T follicular helper cell (primary cell): ENCODE measurements around the gene SLC45A3.
"Not testable (repeated sequence)": the region's sequence is repeated elsewhere in the genome, so short reads cannot be mapped to it uniquely, and the experiment has no call there.

Experiments
- DNase-seq: peaks from one replicate; pipeline ENCODE4 v3.0.0-alpha.2; 2020; ENCODE audit warnings: low read depth

SLC45A3 gene

DNA sequence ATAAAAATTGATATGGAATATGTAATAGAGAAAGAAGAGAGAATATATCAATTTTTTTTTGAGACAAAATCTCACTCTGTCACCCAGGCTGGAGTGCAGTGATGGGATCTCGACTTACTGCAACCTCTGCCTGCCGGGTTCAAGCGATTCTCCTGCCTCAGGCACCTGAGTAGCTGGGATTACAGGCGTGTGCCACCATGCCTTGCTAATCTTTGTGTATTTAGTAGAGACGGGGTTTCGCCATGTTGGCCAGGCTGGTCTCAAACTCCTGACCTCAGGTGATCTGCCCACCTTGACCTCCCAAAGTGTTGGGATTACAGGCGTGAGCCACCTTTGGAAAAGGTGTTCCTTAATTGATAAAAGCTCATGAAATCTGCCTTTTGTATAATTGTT, 44.2 kb downstream of the SLC45A3 start:
- DNase-seq: not testable (repeated sequence)

DNA sequence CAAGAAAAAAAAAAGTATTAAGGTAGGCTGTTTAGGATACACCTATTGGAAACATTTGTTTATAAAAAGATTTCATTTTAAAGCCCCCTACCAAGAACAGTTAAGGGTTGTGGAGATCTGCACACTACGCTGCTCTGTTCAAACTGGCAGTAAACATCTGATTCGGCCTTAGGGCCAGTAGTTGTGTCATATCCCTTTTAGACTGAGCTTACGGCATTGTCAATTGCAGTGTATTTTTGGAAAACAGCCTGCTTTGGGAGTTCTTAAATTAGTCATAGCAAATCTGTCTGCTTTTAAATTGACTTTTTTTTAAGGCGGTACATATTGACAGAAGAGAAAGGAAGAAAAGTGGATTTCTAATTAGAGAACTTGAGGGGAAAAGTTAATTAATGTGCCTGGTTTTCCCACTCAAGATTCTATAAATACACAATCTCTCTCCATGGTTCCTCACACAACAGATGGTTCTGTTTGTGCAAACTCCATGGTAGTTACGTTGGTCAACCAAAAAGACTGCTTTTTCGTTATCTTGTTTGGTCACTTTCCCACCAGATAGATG, 46.8 kb downstream of the SLC45A3 start:
- DNase-seq: no peak

DNA sequence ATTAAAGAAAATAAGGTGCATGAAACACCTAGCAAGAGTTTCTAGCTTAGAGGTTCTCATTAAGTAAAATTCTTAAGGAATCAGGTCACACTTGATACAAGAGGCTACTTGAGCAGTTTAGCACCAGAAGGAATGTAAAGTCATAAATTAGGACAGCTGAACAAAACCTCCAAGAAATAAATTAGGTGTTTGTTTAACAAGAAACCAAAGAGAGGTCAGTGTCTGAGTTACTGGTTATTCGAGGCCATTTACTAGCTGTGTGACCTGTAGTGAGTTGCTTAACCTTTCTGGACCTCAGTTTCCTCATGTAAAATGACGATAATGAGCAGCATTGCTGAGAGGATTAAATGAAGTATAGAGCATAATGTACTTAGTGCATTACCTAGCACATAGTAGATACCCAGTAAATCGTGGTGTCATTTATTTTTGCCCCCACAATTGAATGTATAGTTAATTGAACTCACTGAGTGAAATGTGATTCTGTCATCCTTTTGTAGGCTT, 47.6 kb downstream of the SLC45A3 start:
- DNase-seq: no peak

DNA sequence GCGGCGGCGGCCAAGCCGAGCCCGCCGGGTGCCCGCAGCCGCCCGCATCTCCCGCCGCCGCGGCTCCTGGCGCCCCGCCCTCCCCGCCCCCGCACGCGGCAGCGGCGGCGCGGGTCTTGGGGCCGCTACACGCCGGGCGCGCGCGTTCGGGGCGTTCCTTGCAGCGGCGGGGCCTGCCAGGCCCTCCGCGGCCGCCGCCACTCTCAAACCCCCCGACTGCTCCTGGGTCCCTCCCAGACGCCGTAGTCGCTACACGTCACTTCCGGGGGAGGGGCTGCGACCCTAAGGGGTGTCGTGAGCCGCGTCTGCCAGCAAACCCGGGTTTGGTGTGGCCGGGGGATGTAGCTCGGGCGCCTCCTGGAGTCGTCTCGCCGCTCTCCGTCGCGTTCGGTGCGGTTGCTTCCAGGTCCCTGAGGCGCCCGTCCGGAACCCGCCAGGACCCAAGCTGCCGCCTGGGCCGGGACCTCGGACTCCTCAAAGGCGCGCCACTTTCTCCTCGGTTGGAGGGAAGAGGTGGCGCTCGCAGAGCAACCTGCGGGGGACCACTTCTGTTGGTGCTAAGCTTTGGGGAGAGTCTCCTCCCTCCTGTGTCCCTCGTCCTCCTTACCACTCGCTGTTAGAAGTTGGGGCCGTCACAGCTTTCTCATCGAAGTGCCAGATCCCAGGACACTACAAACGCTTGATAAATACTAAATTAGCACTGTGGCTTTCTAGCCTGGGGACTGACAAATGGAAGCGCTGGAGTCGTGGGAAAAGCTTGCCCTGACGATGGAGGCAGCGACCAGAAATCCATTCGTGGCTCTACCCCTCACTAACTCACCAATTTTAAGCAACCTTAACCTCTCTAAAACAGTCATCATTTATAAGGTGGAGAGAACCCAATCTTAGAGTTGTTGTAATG, 48.3 kb downstream of the SLC45A3 start, which contains the start of gene ELK4:
TSS of gene ELK4 (minus strand) at position 244 of the 901 bp plus-strand sequence. CDS start 8,129 bp downstream, outside the sequence.
- DNase-seq: peak; percentile 100

DNA sequence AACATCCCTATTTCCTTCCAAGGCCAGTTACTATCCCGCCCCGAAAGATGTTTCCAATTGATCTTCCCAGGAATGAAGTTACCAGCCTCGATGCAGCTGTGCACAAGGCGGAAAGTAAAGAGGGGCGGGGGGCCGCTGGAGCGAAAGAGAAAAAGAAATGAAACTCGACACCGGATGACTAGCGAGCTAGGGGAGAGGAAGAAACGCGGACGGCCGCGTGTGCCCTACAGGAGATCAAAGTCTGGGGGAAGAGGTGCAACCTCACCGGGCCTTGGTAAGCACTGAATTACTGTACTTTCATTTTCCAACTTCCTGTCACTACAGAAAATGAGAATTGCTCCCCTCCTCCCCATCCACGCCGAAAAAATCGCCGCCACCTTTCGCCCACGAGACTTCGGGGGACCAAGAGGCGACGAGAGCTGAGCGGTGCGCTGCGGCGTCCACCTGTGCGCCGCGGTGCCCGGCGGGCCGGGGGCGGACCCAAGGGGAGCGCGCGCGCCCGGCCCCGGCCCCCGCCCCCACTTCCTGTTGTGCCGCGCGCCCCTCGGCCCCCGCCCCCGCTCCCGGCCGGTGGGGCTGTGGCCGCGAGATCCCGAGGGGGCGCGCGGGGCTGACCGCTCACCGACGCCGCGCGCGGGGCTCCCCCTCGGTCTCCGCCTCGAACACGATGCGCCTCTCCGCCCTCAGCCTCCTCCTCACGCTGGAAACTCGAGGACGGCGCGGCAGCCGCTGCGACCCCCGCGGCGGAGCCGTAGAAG, 49.1 kb downstream of the SLC45A3 start:
- peak; percentile 72 for DNase-seq

DNA sequence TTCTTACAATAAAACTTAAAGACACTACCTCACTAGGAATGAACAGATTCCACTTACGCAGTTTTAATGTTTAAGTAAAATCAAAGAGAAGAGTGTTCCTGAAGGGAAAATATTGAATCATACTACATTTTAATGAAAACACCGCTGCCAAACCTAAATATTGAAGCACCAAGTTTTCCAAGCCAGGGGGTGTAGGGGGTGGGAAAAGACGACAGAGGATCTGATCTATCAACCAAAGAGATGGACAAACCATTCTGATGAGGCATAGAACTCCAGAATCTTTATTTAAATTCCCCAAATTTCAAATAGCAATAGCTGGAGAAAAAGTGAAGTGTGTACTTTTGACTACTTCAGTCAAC, 49.7 kb downstream of the SLC45A3 start:
- DNase-seq: no peak

DNA sequence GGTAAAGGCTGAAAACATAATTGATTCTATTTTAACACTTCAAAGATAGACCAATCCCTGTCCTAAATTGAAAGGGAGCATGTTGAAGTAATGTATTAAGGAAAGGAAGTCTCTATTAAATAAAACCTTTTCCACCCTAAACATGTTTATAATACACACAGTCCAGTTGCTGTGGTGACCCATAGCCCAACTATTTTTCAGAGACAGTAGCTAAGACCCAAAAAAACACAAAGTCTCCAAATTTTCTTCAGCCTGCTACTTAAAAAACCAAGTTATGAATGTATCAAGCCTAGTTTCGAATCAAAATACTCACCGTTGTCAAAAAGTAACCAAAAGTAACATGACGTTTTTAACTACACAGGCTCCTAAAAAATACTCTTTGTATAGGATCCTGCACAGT, 50.1 kb downstream of the SLC45A3 start:
- no peak for DNase-seq

DNA sequence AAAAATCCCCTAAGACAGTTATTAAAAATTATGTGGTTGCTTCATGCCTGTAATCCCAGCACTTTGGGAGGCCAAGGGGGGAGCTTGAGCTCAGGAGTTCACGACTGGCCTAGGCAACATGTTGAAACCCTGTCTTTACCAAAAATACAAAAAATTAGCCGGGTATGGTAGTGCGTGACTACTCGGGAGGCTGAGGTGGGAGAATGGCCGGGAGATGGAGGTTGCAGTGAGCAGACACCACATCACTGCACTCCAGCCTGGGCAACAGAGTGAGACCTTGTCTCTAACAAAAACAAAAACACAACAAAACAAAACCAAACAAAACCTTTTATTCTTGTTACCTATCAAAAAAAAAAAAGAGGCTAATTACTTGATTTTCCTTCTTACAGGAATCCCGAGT, 50.6 kb downstream of the SLC45A3 start:
- no peak for DNase-seq

DNA sequence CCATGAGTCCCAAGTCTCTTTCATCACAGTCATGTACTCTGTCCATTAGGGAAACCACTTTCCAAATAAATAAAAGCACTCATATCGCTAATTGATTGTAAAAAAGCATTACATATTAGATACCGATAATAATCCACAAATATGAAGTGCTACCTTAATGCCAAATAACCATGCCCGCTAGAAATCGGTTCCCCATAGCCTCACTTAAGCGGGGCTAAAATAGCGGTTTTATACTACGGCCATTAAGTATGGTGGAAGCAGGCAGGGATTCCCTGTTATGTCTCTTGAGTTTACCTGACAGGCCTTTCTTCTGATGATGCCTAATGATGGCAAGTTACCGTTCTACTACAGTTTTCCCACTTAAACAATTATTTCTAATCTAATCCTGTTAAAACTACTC, 52.4 kb downstream of the SLC45A3 start:
- DNase-seq: no peak

DNA sequence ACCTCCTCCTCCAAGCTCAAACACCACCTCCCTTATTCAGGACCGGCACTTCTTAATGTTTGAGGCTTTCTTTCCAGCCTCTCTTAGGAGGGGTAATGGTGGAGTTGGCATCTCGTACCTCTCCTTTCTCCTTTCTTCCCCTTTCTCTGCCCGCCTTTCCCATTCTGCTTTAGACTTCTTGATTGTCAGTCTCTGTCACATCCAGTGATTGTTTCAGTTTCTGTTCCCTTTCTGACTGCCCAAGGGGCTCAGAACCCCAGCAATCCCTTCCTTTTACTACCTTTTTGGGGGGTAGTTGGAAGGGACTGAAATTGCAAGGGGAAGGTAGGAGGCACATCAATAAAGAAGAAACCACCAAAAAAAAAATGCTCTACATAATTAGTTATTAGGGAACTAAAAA, 54.1 kb downstream of the SLC45A3 start:
- no peak for DNase-seq

DNA sequence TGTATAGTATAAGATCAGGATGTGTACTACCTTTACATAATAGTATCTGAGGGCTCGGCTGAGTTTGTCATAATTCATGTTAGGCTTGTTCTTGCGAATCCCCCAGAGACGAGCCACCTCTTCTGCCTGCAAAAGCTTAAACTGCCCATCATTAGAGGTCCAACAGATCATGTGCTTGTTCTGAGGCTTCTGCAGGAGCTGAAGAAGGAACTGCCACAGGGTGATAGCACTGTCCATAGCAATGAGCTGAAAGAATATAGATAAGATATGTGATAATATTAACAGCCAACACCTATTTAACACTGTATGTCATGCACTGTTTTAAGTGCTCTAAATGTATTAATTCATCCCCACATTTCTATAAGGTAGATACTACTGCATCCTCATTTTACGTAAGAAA, 56.7 kb downstream of the SLC45A3 start:
- DNase-seq: no peak

DNA sequence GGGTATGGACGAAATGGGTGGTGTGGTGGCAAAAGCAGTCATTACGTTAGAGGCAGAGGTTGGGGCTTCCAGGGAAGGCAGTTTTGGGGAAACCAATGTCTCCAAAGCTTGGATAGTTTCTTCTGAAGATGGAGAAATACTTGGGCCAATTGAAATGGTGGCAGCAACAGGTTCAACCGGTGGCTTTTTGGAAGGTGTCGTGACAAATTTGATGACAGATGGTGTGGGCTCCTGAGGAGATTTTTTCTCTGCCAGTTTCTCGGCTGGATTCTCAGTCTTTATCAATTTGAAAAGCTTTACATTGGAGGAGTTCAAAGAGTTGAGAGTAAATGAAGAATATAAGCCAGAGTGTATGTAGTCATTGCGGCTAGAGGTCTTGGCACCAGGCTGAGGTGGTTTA, 60.0 kb downstream of the SLC45A3 start:
- DNase-seq: no peak

DNA sequence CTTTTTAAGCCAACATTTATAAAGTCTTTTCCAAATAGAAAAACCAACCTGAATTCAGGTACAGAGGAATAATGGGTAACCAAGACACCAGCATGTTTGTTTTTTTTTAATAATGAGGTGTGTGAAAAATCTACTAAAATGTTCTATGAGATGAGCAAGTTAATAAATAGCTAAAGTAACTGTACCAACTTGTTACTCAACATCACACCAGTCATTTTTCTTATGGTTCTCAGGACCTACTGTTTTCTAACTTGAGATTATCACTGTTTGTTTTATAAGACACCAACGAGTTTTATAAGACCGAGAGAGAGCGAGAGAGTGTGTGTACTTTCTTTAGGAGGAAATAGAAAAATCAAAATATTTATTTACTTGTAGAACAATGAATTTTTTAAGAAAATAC, 60.9 kb downstream of the SLC45A3 start:
- DNase-seq: no peak

DNA sequence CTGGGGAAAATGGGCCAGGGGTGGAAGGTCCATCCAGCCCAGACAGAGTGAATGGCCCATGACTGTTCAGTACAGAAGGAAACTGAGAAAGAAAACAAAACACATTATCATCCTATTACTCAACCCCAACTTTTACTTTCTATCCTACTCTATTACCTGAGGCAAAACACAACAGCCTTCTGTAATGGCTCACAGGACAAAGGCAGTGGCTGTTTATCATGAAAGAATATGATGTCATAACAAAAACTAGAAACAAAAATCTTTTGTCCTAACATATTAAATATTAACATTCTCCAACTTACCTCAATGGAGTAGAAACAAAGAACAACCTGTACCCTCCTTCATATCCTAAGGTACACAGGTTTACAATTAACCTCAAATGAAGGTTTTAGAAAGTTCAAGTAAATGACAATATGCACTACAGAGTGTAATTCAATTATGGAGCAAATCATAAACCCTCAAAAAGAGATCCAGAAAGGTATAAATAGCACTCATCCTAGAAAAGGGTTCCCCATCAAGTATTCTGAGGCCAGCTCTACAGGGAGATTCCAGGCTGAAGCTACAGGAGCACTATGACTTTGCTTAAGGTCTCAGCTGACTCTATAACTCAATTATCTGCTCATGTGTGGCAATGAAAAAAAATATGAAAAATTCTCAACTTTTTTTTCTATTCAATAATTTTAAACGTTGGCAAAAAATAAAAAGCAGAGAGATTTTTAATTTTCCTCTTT, 63.6 kb downstream of the SLC45A3 start:
- no peak for DNase-seq

DNA sequence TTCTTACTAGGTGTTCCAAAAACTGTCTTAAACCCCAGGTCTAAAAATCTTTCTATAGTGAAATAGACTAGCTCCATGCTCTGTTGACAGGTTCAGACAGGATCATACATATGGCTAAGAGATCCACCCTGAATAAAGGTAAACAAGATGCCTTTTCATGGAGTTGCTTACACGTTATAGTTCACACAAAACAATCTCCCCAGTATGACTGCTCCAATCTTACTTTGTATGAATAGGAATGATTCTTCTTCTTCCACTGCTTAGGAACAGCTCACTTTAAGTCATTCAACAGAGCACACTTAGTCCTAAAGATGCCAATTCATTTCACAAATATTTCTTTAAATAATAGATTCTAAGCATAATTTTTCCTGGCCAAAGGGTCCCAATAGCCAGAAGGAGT, 64.5 kb downstream of the SLC45A3 start:
- no peak for DNase-seq

DNA sequence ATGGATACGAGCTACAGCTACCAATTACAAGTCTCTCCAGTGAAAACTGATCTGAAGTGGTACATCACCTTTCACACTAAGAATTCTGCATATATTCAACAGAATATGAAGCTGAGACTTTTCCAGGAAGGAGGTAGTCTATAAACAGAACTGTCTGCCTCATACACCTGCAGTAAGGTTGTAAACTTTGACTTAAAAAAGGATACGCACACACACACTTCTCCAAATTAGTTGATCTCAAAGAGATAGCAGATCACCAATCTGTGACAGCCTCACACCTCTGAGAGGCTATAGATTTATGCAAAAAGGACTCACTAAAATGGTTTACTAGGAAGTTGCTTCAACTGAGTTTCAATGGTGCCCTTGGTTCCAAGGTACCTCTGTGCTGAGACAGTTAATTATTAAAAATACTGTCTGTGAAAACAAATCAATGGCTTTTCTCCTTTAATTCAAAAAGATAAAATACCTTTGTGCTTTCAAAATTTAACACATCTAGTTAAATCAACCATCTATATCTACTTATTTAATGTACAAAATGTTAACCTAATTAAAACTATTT, 66.4 kb downstream of the SLC45A3 start:
- DNase-seq: no peak

DNA sequence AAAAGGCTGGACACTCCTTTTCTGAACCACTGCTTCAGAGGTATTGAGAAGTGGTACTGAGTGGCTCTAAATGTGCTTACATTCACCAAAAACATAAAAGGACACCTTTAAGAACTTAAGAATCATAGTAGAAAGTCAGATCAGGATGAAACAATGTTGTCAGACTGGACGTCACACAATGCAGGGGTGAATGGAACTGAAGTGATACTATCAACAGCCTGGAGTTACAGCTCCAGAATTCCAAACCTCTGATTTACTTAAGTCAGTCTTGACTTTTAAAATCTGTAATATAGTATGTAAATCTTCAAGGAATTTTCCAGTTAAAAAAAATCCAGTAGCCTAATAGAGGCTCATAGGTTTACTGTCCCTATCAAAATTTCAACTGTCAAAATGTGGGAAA, 67.8 kb downstream of the SLC45A3 start:
- no peak for DNase-seq

DNA sequence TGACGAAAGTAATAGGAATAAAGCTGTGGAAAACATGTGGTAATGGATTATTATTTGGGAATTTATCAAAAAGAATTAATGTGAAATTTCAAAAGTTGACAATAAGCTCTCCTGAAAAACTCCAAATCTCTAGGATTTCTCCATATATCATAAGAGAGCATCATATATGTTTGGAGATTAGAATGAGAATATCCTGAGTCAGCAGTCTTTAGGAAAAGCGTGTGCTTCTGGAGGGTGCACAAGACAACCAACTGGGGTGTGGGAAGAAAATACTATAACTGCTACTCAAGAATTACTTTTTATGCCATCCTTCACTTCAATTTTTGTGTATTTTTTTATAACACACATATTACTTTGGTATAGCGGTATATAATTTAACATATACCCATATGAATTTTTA, 68.2 kb downstream of the SLC45A3 start:
- DNase-seq: no peak

DNA sequence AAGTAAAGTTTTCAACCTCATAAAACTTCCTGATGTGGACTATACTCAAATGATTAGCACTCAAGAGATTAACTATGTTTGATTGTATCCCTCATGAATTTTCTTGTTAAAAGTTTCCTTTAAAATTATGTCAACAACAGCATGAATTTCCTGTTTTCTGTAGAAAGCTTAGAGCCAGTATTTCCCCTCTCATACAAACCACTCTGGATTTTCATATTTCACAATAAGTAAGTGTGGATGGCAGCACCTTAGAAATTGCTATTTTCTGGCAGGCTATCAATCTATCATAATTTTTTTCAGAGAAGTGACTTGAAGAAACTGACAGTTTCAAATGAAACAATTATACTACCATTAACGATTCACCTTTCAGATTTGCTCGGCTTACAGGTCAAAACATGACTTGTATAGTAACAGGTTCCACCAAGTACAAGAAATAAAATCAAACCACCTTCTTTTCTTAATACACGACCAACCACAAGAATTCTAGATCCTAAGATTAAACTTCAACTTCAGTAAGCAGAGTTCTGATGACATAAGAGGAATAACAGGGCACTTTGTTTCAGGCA, 69.3 kb downstream of the SLC45A3 start:
- DNase-seq: no peak

DNA sequence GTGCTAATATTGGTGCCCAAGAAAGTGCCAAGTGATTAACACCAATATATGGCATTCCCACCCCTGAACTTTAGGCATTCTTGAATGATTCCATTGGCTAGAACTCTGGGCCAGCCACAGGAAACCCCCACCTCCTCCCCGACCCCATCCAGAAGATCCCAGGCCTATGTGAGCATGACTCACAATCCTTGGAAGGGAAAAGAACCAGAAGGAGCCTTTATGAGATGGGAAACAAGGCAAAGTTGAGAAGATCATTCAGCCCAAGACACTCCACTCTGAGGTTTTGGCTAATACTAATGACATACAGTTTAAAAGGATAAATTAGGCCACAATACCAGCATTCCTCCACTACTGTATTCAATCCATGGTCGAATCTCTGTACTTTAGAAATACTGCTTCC, 70.3 kb downstream of the SLC45A3 start:
- no peak for DNase-seq
